Ramos (cell line): ENCODE results near the gene LEKR1.

Experiments used
- in situ Hi-C: fragments of 300-500 bp; cut with MboI; formaldehyde crosslinking; loops from one replicate; pipeline ENCODE4 v1.14.3; 2022; ENCODE audit warnings: low sequenced_read_pairs; ENCODE audit not compliant: unreplicated experiment

Gene LEKR1

GRCh38 chr3:157087780-157088600 is 261.8 kb downstream of the LEKR1 start:
- in situ Hi-C loops, result loop anchor here (10.0 kb wide), 4 partner anchors 47 to 923 kb away; partner anchors contain the start of gene SSR3

GRCh38 chr3:157088601-157089454 is 262.7 kb downstream of the LEKR1 start:
- in situ Hi-C loops, result loop anchor here (10.0 kb wide), 4 partner anchors 46 to 924 kb away; partner anchors contain the start of gene SSR3

- in situ Hi-C loops, result loop anchor here (10.0 kb wide), 4 partner anchors 45 to 925 kb away; partner anchors contain the start of gene SSR3
Observed at GRCh38 chr3:157089455-157090221, 263.5 kb downstream of the LEKR1 start.

DNA sequence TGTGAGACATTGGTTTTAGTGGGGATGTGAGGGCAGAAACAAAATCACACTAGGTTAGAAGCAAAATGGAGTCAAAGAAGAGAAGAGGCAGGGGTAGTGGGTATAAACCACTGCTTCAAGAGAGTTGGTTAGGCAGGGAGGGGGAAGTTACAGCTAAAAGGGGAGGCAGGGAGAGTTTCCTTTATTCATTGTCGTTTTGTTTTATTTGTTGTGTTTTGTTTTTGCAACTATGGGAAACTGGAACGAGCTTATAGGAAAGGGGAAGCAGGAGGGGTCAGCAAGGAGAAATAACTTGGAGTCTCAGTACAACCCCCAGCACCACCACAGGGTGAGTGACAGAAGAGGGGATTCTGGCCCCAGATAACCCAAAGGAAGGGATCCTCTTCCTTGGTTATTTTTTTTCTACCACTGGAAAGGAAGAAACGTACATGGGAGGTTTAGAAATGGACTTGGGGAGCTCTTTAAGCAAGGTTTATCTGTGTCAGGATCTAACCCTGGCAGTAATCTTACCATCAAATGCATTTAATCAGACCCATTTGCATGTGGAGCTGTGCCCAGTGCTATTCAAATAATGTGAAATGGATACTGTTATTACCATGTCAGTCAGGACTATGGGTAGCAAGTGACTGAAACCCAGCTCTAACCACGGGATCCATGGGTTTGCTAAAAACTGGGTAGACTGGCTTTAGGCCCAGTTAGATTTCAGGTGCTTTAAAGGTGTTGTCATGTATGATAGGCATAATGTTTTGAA is 265.1 kb downstream of the LEKR1 start:
- in situ Hi-C loops, result no loop called here

GRCh38 chr3:157092230-157092629 is 266.1 kb downstream of the LEKR1 start:
- in situ Hi-C loops, result no loop called here

DNA sequence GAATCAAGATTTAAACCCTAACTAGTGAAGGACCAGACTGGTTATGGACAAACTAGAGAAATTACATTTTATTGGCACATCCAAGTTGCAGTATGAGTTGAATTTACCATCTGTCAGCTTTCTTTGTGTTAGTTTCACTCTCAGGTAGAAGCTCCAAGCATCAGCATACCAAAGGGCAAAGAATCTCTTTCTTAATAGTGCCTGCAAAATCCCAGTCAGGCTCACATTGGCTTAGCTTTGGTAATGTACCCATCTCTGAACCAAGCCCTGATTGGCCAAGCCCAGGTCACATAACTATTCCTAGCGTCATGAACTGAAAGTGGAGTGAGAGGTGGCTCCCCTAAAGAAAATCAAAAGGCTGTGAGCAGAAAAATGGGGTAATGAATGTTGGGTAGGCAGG is 266.9 kb downstream of the LEKR1 start:
- in situ Hi-C loops, result no loop called here

DNA sequence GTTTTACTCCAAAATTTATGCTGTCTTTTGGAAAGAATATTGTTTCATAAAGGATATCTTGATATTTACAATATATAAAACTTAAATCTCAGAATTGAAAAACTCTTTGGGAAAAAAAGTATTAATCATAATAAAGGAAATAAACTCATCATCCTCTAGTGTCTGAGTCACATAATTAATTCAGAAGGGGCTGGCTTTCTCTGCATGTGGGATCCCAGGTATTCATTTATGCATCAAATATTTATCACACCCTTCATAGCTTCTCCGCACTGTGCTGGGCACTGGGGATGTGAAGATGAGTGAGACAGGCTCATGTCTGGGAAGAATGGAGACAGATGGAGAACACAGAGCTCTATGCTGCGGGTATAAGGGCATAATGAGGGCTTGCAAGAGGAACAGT is 268.1 kb downstream of the LEKR1 start:
- in situ Hi-C loops, result no loop called here

- in situ Hi-C loops, result no loop called here
Observed at GRCh38 chr3:157094751-157095480, 268.8 kb downstream of the LEKR1 start.
